Vagina (tissue), 2 donors: Measurements from ENCODE around the gene FBLN7.

Experiments
- CTCF ChIP-seq, 3 experiments: fragments of 450-650 bp in 2 of 3; fragments of 200-600 bp in 1 of 3; sonication (generic) in 1 of 3; IDR thresholded peaks; one replicate each; pipeline ENCODE4 v1.5.1; 2017 to 2019; ENCODE audit warnings: antibody characterized with exemption in 3 of 3, mild to moderate bottlenecking in 2 of 3, moderate library complexity in 2 of 3
- POLR2A ChIP-seq, 2 donors: fragments of 450-650 bp; IDR thresholded peaks; one replicate each; pipeline ENCODE4 v1.6.1; 2017; ENCODE audit warnings: antibody characterized with exemption in 2 of 2, mild to moderate bottlenecking in 2 of 2, moderate library complexity in 2 of 2
- POLR2AphosphoS5 ChIP-seq, 2 donors: sonication (generic); formaldehyde crosslinking; IDR thresholded peaks; one replicate each; pipeline ENCODE4 v1.9.0; 2017; ENCODE audit warnings: antibody characterized with exemption in 2 of 2, mild to moderate bottlenecking in 2 of 2, low read depth in 1 of 2; ENCODE audit not compliant: insufficient read depth in 1 of 2

- TF ChIP-seq POLR2A (IDR thresholded peaks at IDR 0.05) (no peak), CTCF (IDR thresholded peaks at IDR 0.05) (no peak), POLR2AphosphoS5 (IDR thresholded peaks at IDR 0.05; ENCODE audit: insufficient read depth in 1 of 2, low read depth in 1 of 2) (no peak)
These were observed 66.2 kb downstream of the FBLN7 start for GRCh38 chr2:112204411-112204810.
